Colonic mucosa (tissue), 4 donors: ENCODE results near the gene RBM20. TPM values are rescaled to one million over a fixed set of nuclear protein-coding genes. Genes with fewer than 3 reads are reported as not detected.

ENCODE experiments used
- DNase-seq: peaks from one replicate; pipeline ENCODE4 v3.0.0-alpha.2; 2020
- H3K27ac ChIP-seq: fragments of 200-600 bp; one replicate; pipeline ENCODE4 v1.8.0; 2021
- H3K27me3 ChIP-seq: fragments of 200-600 bp; one replicate; pipeline ENCODE4 v1.8.0; 2021
- H3K36me3 ChIP-seq: fragments of 200-600 bp; one replicate; pipeline ENCODE4 v1.8.0; 2021
- H3K4me1 ChIP-seq: fragments of 200-600 bp; one replicate; pipeline ENCODE4 v1.8.0; 2021; ENCODE audit warnings: mild to moderate bottlenecking
- H3K4me3 ChIP-seq: fragments of 200-600 bp; one replicate; pipeline ENCODE4 v1.8.0; 2021
- H3K9ac ChIP-seq, 2 donors: one replicate each; pipeline ENCODE4 v1.7.0; 2013; ENCODE audit warnings: control low read depth in 2 of 2, low read depth in 2 of 2, low read length in 2 of 2
- H3K9me3 ChIP-seq: fragments of 200-600 bp; one replicate; pipeline ENCODE4 v1.8.0; 2021
- CTCF ChIP-seq: fragments of 200-600 bp; IDR thresholded peaks from one replicate; pipeline ENCODE4 v1.8.0; 2022; ENCODE audit warnings: antibody characterized with exemption, mild to moderate bottlenecking
- intact Hi-C: fragments of 100-400 bp; cut with DNase I; formaldehyde crosslinking; loops from one replicate; pipeline ENCODE4 v1.14.1; 2022
- total RNA-seq, 2 donors: library from RNA; stranded (reverse); fragmentation: NEBNext Ultra II Directional in 1 of 2; extraction: Animal tissue kit (Norgen Biotek cat#: 25700) in 1 of 2; gene quantifications; one replicate each; pipeline ENCODE4 v1.2.1, GENCODE V29; 2021
- donor health status: healthy.
- donor health status: DM: no; HTN: no; CAD: no.
- donor health status: DM: no; HTN: no; CAD: no.

Gene RBM20
- total RNA-seq, 2 donors from 2014 or later: 0.49 to 0.80 TPM

GRCh38 chr10:110756876-110757275 is 112.7 kb downstream of the RBM20 start:
- DNase-seq: no peak
- Histone ChIP-seq H3K36me3 (no peaks in the 10 kb centered on the region), H3K9ac (peak overlapping the region in 1 of 2 donors; percentile 29), H3K4me1 (no peaks in the 10 kb centered on the region), H3K27ac (peak overlapping the region; percentile 67), H3K9me3 (no peaks in the 10 kb centered on the region), H3K27me3 (no peaks in the 10 kb centered on the region), H3K4me3 (no peak overlapping the region)
- intact Hi-C loops: no loop called here
- TF ChIP-seq CTCF: no peak

- Histone ChIP-seq H3K4me3 (no peak overlapping the region), H3K9me3 (no peaks in the 10 kb centered on the region), H3K27ac (peak overlapping the region; percentile 67), H3K27me3 (no peaks in the 10 kb centered on the region), H3K9ac (no peak overlapping the region), H3K36me3 (no peaks in the 10 kb centered on the region), H3K4me1 (no peaks in the 10 kb centered on the region)
- peak; percentile 28 for DNase-seq
- intact Hi-C loops: no loop called here
- no peak for TF ChIP-seq CTCF
These were observed 113.5 kb downstream of the RBM20 start for GRCh38 chr10:110757586-110757985.

GRCh38 chr10:110758128-110758765 is 114.1 kb downstream of the RBM20 start:
- H3K27ac ChIP-seq: peak overlapping the region; percentile 67
- H3K9ac ChIP-seq: no peak overlapping the region
- no peaks in the 10 kb centered on the region for H3K36me3 ChIP-seq
- no peaks in the 10 kb centered on the region for H3K4me1 ChIP-seq
- intact Hi-C loops: no loop called here
- TF ChIP-seq CTCF: no peak
- peak; percentile 51 for DNase-seq
- H3K9me3 ChIP-seq: no peaks in the 10 kb centered on the region
- no peaks in the 10 kb centered on the region for H3K27me3 ChIP-seq
- no peak overlapping the region for H3K4me3 ChIP-seq

- Histone ChIP-seq H3K9ac (no peak overlapping the region), H3K27ac (peak overlapping the region; percentile 67), H3K9me3 (no peaks in the 10 kb centered on the region), H3K4me1 (no peaks in the 10 kb centered on the region), H3K27me3 (no peaks in the 10 kb centered on the region), H3K4me3 (no peak overlapping the region), H3K36me3 (no peaks in the 10 kb centered on the region)
- intact Hi-C loops: no loop called here
- no peak for TF ChIP-seq CTCF
- peak; percentile 30 for DNase-seq
These were observed 114.8 kb downstream of the RBM20 start for GRCh38 chr10:110758898-110759297.

GRCh38 chr10:110759523-110759922 is 115.4 kb downstream of the RBM20 start:
- no peak for DNase-seq
- no peaks in the 10 kb centered on the region for H3K27me3 ChIP-seq
- no peaks in the 10 kb centered on the region for H3K4me1 ChIP-seq
- H3K4me3 ChIP-seq: no peak overlapping the region
- H3K36me3 ChIP-seq: no peaks in the 10 kb centered on the region
- TF ChIP-seq CTCF: no peak
- intact Hi-C loops: no loop called here
- peak overlapping the region; percentile 67 for H3K27ac ChIP-seq
- H3K9me3 ChIP-seq: no peaks in the 10 kb centered on the region
- H3K9ac ChIP-seq: no peak overlapping the region
